RPMI8226 (cell line): ENCODE measurements around the gene SRPK2.
A peak's percentile ranks its signal among the peaks of the same experiment; 100 is the strongest.
"Not testable (repeated sequence)": the region's sequence is repeated elsewhere in the genome, so short reads cannot be mapped to it uniquely, and the experiment has no call there.

ENCODE experiments used
- DNase-seq: peaks from one replicate; pipeline ENCODE4 v3.0.0-alpha.2; 2015

The SRPK2 gene

DNA sequence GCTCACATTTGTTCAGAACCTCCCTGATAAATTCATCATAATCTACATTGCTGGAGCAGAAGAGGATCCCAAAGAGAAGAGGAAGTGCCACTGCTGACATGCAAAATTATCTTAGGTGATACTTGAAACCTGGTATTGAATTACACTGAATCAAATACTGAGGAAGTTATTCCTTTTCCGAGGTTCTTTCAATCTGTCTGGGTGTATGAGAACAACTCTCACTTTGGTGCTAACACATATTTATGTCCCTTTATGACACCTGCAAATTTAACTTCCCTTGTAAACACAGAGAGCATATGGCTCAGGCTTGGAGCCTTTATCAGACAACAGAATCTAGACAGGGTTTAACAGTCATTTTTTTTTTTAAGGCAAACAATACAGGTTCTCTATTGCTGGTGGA is 131.4 kb downstream of the SRPK2 start:
- peak; percentile 70 for DNase-seq

DNA sequence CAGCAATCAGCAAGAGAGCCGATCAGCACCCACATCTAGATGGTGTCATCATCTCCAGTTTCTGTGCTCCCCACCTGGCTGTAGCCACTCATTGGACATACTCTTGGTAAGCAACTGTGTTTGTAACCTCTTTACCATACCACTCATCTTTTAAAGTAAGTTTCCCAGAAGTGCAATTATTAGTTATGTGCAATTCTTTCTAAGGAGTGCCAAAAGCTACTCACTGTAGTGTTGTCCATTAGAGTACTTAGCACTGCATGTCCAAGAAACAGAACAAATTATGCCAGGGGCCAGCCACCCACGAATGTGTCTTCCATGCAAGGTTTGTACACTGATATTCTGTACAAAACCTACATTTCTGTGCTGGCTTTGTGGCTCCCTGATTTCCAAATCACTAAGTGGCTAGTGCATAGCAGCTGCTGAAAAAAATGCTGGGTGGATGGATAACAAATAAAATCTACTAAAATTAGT is 131.9 kb downstream of the SRPK2 start:
- no peak for DNase-seq

DNA sequence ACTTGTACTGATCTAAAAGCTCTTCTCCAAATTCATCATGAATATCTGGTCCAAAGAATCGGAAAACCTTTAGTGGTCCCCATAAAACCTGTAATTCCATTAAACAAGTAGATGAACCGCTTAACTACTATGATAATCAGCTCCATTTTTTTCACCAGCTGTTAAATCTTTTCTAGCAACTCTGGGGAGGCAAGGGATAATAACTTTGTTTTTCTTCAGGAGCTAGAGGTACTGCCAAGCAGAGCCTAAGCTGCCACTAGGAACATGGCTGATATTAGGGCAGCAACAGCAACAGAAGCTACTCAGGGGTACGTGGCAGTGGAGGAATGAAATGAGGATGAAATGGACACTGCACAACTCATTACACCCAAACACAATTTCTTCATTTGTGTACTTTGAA is 138.0 kb downstream of the SRPK2 start:
- no peak for DNase-seq

DNA sequence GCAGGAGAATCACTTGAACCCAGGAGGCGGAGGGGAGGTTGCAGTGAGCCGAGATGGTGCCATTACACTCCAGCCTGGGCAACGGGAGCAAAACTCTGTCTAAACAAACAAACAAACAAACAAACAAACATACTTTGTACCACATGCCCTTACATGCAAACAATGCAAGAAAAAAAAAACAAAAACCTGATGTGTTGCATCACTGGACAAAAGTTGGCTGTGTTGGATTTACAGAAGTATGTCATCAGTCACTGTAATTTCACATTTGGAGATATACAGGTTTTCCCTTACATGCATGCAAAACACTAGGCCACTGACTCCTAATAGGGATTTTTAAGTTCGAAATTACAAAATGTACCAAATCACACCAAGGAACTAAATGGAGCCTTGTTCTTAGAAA is 138.5 kb downstream of the SRPK2 start:
- DNase-seq: no peak

DNA sequence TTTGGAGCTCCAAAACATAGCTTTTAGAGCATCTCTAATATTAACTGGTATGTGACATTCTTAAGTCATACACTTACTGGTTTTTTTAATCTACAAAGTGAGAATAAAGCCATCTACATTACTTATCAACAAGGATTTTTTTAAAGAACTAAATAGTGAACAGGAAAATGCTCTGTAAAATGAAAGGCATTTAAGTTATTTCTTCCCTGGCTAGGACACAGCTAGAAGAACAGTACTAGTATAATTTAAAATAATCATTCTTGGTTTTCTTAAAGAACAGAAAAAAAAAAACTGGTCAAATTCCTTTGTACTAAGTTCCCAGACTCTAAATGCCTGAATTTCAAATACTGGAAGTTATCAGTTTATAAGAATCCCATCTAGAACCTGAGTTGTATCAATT is 139.5 kb downstream of the SRPK2 start:
- DNase-seq: no peak

DNA sequence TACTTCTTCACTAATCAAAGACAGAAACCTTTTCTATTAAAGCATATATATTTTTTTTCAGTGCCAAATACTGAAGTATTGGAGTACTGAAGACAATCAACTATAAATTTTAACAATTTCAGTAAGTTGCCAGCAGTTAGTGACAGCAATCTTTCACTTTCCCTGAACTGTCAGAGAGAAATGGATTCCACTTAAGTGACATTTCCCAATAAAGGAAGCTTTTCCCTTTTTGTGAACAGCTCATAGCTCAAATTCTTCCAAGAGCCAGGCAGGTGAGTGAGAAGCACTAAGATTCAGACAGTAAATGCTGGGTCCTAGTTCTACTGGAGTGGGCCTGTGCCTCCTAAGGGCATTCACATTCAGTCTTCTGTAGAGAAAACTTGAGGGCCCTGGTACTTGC is 142.0 kb downstream of the SRPK2 start:
- DNase-seq: no peak

DNA sequence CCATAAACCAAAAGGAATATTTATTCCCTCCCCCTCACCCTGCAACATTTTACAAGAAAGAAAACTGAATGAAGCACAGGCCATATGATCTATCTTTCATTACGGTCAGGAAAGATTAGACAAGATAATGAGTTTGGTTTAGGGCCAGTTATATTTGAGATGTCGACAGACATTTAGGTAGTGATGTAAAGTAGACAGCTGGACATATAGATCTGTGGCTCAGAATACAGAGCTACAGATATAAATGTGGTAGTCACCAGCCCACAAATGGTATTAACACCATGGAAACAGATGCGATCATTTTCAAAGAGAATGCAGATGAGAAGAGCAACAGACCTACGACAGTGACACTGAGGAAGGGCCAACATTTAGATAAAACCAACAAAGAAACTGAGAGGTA is 142.5 kb downstream of the SRPK2 start:
- no peak for DNase-seq

DNA sequence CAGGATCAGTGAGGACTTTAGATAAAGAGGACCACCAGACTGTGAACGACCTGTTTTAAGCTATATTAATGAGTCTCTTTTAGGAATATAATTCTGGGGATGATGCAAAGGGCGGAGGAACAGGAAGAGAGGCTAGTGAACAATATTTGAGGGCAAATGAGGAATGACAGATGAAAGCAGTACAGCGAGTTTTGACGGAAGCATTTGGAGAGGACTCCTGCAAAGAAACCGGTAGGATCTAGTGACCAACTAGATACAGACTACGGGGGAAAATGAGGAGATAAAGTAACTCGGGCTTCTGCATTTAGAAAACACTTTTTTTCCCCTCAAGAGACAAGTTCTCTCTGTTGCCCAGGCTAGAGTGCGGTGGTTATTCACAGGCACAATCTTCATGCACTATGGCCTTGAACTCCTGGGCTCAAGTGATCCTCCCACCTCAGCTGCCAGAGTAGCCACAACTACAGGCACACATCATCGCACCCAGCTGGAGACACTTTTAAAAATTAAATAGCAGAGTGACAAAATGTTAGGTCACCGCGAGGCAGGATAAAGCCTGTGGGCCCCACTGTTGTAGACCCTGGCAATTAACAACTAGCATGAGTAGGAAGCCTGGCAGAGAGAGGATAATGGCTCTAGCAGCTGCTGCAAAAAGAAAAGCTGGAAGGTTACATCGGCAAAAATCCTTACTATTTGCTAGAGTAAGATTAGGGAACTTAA is 143.2 kb downstream of the SRPK2 start:
- DNase-seq: no peak

DNA sequence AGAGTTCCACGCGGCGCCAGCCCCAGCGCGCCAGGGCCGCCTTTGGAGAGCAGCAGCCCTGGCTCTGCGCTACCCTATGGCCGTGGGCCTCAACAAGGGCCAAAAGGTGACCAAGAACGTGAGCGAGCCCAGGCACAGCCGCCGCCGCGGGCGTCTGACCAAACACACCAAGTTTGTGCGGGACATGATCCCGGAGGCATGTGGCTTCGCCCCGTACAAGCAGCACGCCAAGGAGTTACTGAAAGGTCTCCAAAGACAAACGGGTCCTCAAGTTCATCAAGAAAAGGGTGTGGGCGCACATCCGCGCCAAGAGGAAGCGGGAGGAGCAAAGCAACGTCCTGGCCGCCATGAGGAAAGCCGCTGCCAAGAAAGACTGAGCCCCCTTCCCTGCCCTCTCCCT is 144.1 kb downstream of the SRPK2 start:
- DNase-seq: no peak

DNA sequence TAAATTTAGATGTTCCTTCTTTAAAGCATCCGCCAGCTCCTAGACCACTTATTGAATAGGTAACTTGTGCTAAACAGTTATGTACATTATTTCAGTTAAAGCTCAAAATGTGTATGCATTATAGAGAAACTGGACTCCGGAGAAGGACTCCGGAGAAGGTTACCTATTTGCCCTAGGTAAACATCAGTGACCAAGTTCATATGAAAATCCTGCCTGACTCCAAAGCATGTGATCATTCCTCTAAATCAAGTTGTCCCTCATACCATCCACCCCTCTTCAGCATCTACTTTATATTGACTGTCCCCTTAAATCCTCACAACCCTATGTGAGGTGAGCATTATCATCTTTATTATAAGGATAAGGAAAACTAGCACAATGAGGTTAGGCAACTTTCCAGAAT is 147.5 kb downstream of the SRPK2 start:
- DNase-seq: no peak

DNA sequence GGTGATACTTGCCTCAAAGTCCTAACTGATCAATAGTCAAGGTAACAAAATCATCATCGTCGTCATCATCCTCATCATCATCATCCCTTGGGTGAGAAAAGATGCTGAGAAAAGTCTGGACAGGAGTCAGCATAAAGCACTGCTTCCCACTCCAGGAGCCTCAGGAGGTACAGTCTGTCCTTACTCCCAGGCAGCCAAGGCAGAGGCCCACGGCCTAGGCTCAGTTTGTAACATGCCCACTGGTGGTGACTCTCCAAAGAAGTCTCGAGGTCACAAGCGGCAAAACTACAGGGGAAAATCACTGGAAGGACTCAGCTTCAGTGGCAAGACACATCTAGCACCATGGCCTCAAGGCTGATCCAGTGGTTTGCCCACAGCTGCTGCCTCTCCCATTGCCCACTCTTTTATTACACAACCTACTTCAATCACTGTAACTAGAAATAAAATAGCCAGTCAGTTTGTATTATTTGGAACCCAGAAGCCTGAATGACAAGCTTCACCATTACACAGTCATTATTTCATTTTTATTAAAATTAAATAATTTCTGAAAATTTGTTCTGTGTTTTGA is 150.4 kb downstream of the SRPK2 start:
- no peak for DNase-seq

DNA sequence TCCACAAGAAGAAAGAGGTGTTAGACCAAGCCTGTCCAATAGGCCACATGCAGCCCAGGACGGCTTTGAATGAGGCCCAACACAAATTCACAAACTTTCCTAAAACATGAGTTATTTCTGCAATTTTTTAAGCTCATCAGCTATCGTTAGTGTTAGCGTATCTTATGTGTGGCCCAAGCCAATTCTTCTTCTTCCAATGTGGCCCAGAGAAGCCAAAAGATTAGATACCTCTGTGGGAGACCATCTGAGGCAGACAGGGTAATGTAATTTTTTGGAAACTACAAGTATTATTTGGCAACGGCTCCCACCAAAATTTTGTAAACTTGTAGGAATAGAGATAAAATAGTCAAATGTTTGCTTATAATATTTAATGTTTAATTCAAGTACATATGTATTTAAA is 153.8 kb downstream of the SRPK2 start:
- no peak for DNase-seq

DNA sequence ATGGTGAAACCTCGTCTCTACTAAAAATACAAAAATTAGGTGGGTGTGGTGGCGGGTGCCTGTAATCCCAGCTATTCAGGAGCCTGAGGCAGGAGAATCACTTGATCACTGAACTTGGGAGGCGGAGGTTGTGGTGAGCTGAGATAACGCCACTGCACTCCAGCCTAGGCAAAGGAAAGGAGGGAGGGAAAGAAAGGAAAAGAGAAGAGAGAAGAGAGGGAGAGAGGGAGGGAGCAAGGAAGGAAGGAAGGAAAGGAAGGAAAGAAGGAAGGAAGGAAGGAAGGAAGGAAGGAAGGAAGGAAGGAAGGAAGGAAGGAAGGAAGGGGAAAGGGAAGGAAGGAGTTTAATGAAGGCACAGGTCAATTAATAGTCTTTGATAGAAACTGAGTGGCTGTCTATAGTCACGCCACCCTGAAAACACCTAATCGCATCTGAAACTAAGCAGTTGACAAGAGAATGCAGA is 155.9 kb downstream of the SRPK2 start:
- not testable (repeated sequence) for DNase-seq

DNA sequence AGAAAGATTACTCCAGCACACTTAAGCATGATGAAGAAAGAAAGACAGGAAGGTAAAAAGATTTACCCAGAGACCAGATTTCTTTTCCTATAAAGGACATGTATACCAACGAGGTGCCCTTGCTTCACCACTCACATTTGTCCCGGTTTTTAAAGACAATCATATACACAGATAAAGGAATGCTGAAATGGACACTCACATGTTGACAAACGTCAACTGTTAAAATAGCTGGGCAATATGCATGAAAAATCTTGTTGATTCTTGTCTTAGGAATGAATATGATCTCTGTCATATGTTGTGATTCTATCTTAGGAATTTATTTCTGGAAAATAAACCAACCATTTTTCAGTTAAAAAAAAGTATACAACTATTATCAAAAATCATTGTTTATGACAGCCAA is 158.2 kb downstream of the SRPK2 start:
- no peak for DNase-seq

DNA sequence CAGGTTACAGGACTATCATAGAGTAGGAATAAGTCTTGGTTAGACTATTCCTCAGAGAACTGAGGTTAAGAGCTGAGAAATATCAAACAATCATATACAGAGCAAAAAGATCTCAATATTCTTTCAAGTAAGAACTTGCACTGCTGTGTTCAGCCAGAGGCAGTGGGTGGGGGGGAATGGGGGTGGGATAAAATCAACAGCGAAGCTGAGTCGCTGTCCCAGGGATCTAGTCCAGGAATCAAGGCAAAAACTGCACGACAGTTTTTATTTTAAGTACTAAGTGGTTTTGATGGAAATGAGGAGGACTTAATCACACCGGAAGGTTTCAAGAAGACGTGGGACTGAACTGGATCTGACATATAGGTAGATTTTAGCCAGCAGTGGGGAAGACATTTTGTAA is 159.1 kb downstream of the SRPK2 start:
- DNase-seq: no peak

DNA sequence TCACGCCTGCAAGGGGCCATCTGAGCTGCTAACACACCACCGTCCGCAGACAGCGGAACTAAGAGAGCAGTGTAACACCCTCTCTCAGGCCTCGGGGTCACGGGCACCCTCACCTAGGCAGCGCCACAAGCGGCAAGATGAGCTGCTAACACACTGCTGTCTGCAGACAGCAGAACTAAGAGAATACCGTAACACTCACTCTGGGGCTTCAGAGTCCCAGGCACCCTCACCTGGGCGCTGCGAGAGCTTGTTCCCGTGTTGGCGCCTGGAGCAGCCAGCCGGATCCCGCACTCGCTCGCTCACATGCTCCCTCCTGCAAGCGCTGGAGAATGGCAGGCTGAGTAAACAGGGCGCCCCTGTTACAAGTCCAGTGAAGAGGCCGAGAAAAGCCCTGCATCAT is 160.2 kb downstream of the SRPK2 start:
- DNase-seq: no peak

DNA sequence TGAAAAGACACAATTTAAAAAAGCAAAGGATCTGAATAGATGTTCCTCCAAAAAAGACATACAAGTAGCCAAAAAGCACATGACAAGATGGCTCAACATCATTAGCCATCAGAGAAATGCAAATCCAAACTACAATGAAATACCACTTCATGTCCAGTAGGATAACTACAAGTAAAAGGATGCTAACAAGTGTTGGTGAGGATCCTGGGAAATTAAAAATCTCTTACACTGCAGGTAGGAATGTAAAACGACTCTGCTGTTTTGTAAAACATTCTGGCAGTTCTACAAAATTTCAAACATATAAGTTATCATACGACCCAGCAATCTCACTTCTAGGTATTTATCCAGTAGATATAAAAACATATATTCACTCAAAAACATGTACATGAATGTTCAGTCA is 161.3 kb downstream of the SRPK2 start:
- DNase-seq: no peak

DNA sequence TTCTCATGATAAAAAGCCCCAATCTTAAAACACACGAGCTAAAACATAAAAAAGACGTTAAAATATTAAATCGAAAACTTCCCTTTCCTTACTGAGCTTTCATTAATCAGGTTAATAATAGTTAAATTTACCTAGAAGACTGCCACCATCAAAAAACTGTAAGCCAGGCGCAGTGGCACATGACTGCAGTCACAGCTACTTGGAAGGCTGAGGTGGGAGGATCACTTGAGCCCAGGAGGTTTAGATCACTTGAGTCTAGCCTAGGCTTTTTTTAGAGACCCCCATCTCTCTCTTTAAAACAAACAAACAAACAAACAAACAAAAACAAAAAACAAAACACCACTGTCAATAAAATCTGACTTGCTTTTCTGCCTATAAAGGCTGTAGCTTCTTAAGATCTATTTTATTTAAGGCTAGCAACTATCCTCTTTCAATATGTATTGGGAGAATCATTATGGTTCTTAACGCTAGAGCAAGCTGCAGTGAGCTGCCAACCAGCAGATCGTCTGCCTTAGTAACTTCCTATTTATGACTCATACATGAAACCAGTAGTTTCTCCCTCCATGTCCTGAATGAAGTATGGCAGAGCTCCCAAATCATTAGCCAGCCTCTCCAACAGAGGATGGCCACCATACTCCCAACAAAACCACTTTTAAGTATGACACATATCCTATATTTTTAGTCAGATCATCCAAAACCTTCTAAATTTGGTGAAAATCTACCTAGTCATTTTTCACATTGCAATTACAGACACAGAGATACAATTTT is 163.7 kb downstream of the SRPK2 start:
- peak; percentile 68 for DNase-seq

DNA sequence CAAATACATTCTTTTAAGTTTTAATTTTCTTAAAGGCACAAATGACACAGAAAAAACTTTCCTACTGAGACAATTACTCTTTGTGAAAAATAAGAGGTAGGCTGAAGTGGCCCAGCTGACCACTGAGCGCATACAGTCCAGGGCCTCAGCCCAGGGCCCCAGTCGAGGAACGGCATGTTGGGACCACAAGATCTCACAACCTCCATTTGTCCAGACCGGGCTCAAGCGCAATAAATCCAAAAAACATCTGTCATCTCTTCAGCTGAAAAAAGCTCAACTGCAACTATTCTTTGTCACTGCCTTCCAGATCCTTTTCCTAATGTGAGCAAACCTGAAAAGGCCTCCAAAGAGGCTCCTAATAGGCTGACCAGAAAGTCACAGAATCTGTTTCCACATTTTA is 165.8 kb downstream of the SRPK2 start:
- DNase-seq: no peak

DNA sequence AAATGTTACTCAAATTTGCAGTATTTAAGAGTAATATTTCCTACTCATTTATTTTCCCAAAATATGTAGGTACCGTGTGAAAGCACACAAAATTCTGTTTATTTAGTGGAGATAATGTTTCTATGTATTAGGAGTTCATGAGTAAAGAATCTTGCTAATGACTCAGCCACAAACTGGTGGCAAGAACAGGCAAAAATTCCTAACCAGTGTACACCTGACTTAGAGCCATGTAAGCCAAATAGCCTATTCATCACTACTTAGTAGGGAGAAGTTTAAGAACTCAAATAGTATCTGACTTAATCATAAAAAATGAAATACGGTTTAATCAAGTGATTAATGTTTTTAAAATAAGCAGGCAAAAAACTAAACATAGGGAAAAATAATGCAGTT is 169.0 kb downstream of the SRPK2 start:
- DNase-seq: no peak

DNA sequence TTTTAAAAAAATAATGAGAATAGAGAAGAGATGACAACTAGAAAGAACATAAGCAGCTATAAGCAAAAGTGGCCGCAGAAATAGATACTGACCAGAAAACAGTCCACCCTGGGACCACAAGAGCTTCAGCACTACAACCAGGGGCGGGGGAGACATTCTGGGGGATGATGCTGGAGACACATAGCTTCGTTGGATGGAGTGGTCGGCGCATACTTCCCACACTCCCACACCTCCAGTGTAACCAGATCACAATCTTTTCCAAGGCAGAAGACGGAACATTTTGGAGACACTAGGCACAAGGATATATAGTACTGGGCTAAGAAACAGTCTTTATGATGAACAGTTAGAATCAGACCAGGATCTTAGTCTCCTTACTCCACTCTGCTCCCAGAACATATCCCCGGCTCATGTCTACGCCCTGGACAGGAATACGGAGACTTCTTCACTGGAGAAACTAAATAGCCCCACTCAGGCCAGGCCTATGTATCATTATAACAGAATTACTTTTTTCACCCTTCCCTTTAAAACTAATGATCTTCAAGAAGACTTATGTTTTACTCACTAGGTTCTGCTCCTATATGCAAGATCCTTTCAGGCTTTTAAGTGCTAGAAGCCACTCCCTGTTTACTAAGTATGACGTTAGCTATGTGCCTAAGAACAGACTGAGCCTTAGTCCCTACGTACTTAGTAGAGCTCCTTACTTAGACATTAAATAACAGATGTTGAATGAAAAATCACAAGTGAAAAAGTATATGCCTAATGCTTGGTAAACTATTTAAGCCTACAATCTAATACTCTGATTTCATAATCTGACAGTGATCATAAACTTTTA is 169.6 kb downstream of the SRPK2 start:
- no peak for DNase-seq

DNA sequence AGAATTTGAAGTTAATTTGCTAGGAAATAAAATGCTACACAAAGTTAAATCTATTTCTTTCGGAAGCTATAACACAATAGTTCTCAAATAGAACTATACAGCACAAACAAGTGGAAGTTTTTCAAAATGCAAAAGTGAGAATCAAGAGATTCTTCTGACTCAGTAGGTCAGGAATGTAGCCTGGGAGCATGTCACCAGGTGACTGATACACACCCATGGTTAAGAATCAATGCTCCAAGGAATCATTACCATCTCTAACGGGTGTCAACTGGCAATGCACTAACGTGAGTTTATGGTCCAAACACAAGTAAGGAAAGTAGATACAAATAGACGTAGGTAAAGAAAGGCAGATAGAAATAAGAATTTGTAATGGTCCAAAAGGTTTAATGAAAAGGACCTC is 170.5 kb downstream of the SRPK2 start:
- no peak for DNase-seq

DNA sequence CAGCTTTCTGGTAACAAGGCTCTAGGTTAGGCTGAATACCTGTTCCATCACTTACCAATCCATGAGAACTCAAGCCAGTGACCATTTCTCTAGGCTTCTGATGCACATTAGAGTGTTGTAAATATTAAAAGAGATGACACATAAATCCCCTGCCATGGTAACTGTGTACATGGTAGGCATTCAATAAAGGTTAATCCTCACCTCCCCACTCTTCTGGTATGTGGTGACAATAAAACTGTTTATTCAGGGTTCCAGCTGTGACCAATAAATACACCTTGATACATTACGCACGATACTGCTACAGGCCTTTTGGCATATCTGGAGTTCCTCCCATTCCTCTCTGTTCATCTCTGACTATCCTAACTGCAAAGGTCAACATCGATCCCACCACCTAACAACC is 171.9 kb downstream of the SRPK2 start:
- no peak for DNase-seq
